ENCODE measurements around the gene PCGF1.
A peak's percentile ranks its signal among the peaks of the same experiment; 100 is the strongest.

PCGF1 gene

DNA sequence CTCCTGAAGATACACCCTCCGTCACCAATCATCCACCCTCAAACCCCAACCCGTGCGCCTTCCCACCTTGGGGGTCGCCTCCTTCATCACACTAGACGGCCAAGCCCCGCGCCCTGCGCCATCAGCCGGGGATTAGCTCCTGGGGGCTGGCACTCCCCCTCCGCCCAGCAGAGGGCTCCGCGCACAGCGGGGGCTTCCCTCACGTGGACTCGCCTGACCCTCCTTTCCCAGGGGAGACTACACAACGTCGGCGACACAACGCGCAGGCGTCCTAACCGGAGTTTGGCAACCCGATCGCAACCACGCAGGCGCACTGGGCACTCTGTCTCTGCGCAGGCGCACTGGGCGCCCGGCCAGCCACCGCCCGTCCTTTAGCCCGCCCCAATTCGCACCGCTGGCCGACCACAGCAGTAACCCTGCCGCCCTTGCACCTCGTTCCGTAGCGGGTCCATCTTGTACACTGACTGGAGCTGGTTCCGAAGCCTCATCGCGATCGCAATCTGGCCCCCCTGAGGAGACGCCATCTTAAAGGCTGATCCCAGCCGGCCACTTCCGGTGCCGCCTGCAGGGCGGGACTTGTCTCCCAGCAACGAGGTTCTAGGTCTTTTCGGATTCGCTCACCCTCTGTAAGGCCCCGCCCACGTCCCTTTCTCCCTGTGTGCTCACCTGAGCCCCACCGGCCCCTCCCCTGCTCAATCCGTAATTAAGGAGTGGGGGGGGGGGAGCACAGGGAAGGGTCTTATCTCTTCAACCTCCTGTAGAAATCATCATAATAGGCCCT, at the start of gene PCGF1:
PCGF1 (minus strand) TSS at position 551 of the 781 bp plus-strand sequence; CDS start at position 524, 27 bp downstream.
- Histone ChIP-seq H3K79me2 (ENCODE audit: insufficient read depth, low read length) (peaks cover 14% of the 10 kb centered on the region), H3K4me3 (ENCODE audit: low read depth in 1 of 2, low read length in 2 of 2) (peak within 1 kb of the TSS; percentile 37 to 72), H3K27ac (ENCODE audit: low read length) (peak within 1 kb of the TSS; percentile 96), H3K9ac (ENCODE audit: low read depth, low read length) (peak within 1 kb of the TSS; percentile 69), H3K4me2 (ENCODE audit: insufficient read depth, low read length) (peak within 1 kb of the TSS; percentile 89), H3K36me3 (ENCODE audit: insufficient read depth, low read length) (peaks cover 11% of the 10 kb centered on the region), H3K27me3 (ENCODE audit: insufficient read depth, low read length, poor library complexity) (no peaks in the 10 kb centered on the region), H4K20me1 (ENCODE audit: insufficient read depth, low read length) (no peaks in the 10 kb centered on the region), H3K9me3 (ENCODE audit: insufficient read depth, low read length, severe bottlenecking) (no peaks in the 10 kb centered on the region), H3K4me1 (ENCODE audit: insufficient read depth, low read length) (peaks cover 36% of the 10 kb centered on the region), H2AFZ (ENCODE audit: low read depth, low read length) (peak within 1 kb of the TSS; percentile 88)
- ATAC-seq (ENCODE audit: insufficient read depth, low read depth), result peak; percentile 89
- TF ChIP-seq CTCF (IDR thresholded peaks at IDR 0.05; ENCODE audit: borderline replicate concordance, extremely low read depth, low read length, poor library complexity, severe bottlenecking) (peak; percentile 98), EZH2 (IDR thresholded peaks at IDR 0.05; ENCODE audit: borderline replicate concordance, low read depth, low read length, severe bottlenecking) (no peak)
- peak; percentile 99 for DNase-seq

GRCh38 chr2:74556831-74557370, 49.4 kb upstream of the PCGF1 start:
- peaks cover 22% of the 10 kb centered on the region for H3K4me1 ChIP-seq (ENCODE audit: insufficient read depth, low read length)
- peaks cover 7% of the 10 kb centered on the region for H3K27me3 ChIP-seq (ENCODE audit: insufficient read depth, low read length, poor library complexity)
- peaks cover 11% of the 10 kb centered on the region for H3K36me3 ChIP-seq (ENCODE audit: insufficient read depth, low read length)
- peaks cover 13% of the 10 kb centered on the region for H3K79me2 ChIP-seq (ENCODE audit: insufficient read depth, low read length)
- H3K27ac ChIP-seq (ENCODE audit: low read length), result no peak overlapping the region
- no peaks in the 10 kb centered on the region for H3K9me3 ChIP-seq (ENCODE audit: insufficient read depth, low read length, severe bottlenecking)
- H3K9ac ChIP-seq (ENCODE audit: low read depth, low read length), result no peak overlapping the region
- TF ChIP-seq EZH2 (IDR thresholded peaks at IDR 0.05; ENCODE audit: borderline replicate concordance, low read depth, low read length, severe bottlenecking) (no peak), CTCF (IDR thresholded peaks at IDR 0.05; ENCODE audit: borderline replicate concordance, extremely low read depth, low read length, poor library complexity, severe bottlenecking) (no peak)
- H4K20me1 ChIP-seq (ENCODE audit: insufficient read depth, low read length), result peaks cover 14% of the 10 kb centered on the region; the same call in 1 of the 2 replicates
- H3K4me3 ChIP-seq (ENCODE audit: low read depth in 1 of 2, low read length in 2 of 2), result no peak overlapping the region
- DNase-seq (no peak), ATAC-seq (ENCODE audit: insufficient read depth, low read depth) (no peak)
- H2AFZ ChIP-seq (ENCODE audit: low read depth, low read length), result no peak overlapping the region
- H3K4me2 ChIP-seq (ENCODE audit: insufficient read depth, low read length), result no peak overlapping the region

DNA sequence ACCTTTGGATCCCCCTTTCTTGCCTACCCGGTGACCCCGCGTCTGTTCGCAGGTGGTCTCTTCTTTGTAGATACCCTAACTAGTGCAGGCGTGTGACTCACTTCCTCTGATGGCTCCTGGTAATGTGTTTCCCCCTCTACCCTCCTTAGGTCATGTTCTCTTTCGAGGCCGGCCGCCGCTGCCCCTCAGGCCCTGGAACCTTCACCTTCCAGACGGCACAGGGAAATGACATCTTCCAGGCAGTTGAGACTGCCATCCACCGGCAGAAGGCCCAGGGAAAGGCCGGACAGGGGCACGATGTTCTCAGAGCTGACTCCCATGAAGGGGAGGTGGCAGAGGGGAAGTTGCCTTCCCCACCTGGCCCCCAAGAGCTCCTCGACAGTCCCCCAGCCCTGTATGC, 48.7 kb upstream of the PCGF1 start:
- H3K4me2 ChIP-seq (ENCODE audit: insufficient read depth, low read length), result peak overlapping the region; percentile 98
- H3K36me3 ChIP-seq (ENCODE audit: insufficient read depth, low read length), result peaks cover 11% of the 10 kb centered on the region
- H3K4me3 ChIP-seq (ENCODE audit: low read depth in 1 of 2, low read length in 2 of 2), result no peak overlapping the region
- H3K9me3 ChIP-seq (ENCODE audit: insufficient read depth, low read length, severe bottlenecking), result no peaks in the 10 kb centered on the region
- H4K20me1 ChIP-seq (ENCODE audit: insufficient read depth, low read length), result peaks cover 14% of the 10 kb centered on the region; the same call in 1 of the 2 replicates
- H3K27me3 ChIP-seq (ENCODE audit: insufficient read depth, low read length, poor library complexity), result peaks cover under 1% of the 10 kb centered on the region
- peaks cover 22% of the 10 kb centered on the region for H3K4me1 ChIP-seq (ENCODE audit: insufficient read depth, low read length)
- H2AFZ ChIP-seq (ENCODE audit: low read depth, low read length), result no peak overlapping the region
- no peak for ATAC-seq (ENCODE audit: insufficient read depth, low read depth)
- no peak for DNase-seq
- TF ChIP-seq CTCF (IDR thresholded peaks at IDR 0.05; ENCODE audit: borderline replicate concordance, extremely low read depth, low read length, poor library complexity, severe bottlenecking), result no peak
- TF ChIP-seq EZH2 (IDR thresholded peaks at IDR 0.05; ENCODE audit: borderline replicate concordance, low read depth, low read length, severe bottlenecking), result no peak
- no peak overlapping the region for H3K9ac ChIP-seq (ENCODE audit: low read depth, low read length)
- H3K27ac ChIP-seq (ENCODE audit: low read length), result no peak overlapping the region
- peaks cover 13% of the 10 kb centered on the region for H3K79me2 ChIP-seq (ENCODE audit: insufficient read depth, low read length)

Data from DND-41 (cell line).